ENCODE data around the gene EML5.
A peak's percentile ranks its signal among the peaks of the same experiment; 100 is the strongest.
"Not testable (repeated sequence)": the region's sequence is repeated elsewhere in the genome, so short reads cannot be mapped to it uniquely, and the experiment has no call there.

The EML5 gene

GRCh38 chr14:88799522-88799921, 6.8 kb upstream of the EML5 start:
- H3K27me3 ChIP-seq (ENCODE audit: control insufficient read depth, insufficient read depth, low read length), result peaks cover 6% of the 10 kb centered on the region
- no peaks in the 10 kb centered on the region for H3K4me1 ChIP-seq (ENCODE audit: control insufficient read depth, insufficient read depth, low read length)
- H3K4me3 ChIP-seq (ENCODE audit: low read depth, low read length), result no peak overlapping the region
- H3K9ac ChIP-seq (ENCODE audit: low read depth, low read length), result peak overlapping the region; percentile 1
- H3K9me3 ChIP-seq (ENCODE audit: control insufficient read depth, insufficient read depth, low read length), result no peaks in the 10 kb centered on the region
- H3K36me3 ChIP-seq (ENCODE audit: control insufficient read depth, insufficient read depth, low read length), result no peaks in the 10 kb centered on the region

- Histone ChIP-seq H3K36me3 (ENCODE audit: control insufficient read depth, insufficient read depth, low read length) (no peaks in the 10 kb centered on the region), H3K4me1 (ENCODE audit: control insufficient read depth, insufficient read depth, low read length) (no peaks in the 10 kb centered on the region), H3K9me3 (ENCODE audit: control insufficient read depth, insufficient read depth, low read length) (no peaks in the 10 kb centered on the region), H3K9ac (ENCODE audit: low read depth, low read length) (no peak overlapping the region), H3K27me3 (ENCODE audit: control insufficient read depth, insufficient read depth, low read length) (peaks cover 19% of the 10 kb centered on the region), H3K4me3 (ENCODE audit: low read depth, low read length) (no peak overlapping the region)
These were observed 5.4 kb upstream of the EML5 start for GRCh38 chr14:88798156-88798555.

GRCh38 chr14:88793259-88793625, 489 bp upstream of the EML5 start:
- H3K27me3 ChIP-seq (ENCODE audit: control insufficient read depth, insufficient read depth, low read length), result peaks cover 57% of the 10 kb centered on the region
- peaks cover 3% of the 10 kb centered on the region for H3K4me1 ChIP-seq (ENCODE audit: control insufficient read depth, insufficient read depth, low read length)
- peak overlapping the region; percentile 45 for H3K4me3 ChIP-seq (ENCODE audit: low read depth, low read length)
- H3K9me3 ChIP-seq (ENCODE audit: control insufficient read depth, insufficient read depth, low read length), result no peaks in the 10 kb centered on the region
- no peaks in the 10 kb centered on the region for H3K36me3 ChIP-seq (ENCODE audit: control insufficient read depth, insufficient read depth, low read length)
- H3K9ac ChIP-seq (ENCODE audit: low read depth, low read length), result no peak overlapping the region

GRCh38 chr14:88791629-88792472, 902 bp downstream of the EML5 start:
- peak overlapping the region; percentile 79 for H3K4me3 ChIP-seq (ENCODE audit: low read depth, low read length)
- H3K9ac ChIP-seq (ENCODE audit: low read depth, low read length), result no peak overlapping the region
- H3K9me3 ChIP-seq (ENCODE audit: control insufficient read depth, insufficient read depth, low read length), result no peaks in the 10 kb centered on the region
- peaks cover 57% of the 10 kb centered on the region for H3K27me3 ChIP-seq (ENCODE audit: control insufficient read depth, insufficient read depth, low read length)
- H3K36me3 ChIP-seq (ENCODE audit: control insufficient read depth, insufficient read depth, low read length), result no peaks in the 10 kb centered on the region
- H3K4me1 ChIP-seq (ENCODE audit: control insufficient read depth, insufficient read depth, low read length), result peaks cover 3% of the 10 kb centered on the region

- Histone ChIP-seq H3K36me3 (ENCODE audit: control insufficient read depth, insufficient read depth, low read length) (no peaks in the 10 kb centered on the region), H3K4me3 (ENCODE audit: low read depth, low read length) (no peak overlapping the region), H3K27me3 (ENCODE audit: control insufficient read depth, insufficient read depth, low read length) (peaks cover 57% of the 10 kb centered on the region), H3K9ac (ENCODE audit: low read depth, low read length) (no peak overlapping the region), H3K4me1 (ENCODE audit: control insufficient read depth, insufficient read depth, low read length) (peaks cover 3% of the 10 kb centered on the region), H3K9me3 (ENCODE audit: control insufficient read depth, insufficient read depth, low read length) (no peaks in the 10 kb centered on the region)
These were observed 1.5 kb downstream of the EML5 start for GRCh38 chr14:88791252-88791621.

- H3K36me3 ChIP-seq (ENCODE audit: control insufficient read depth, insufficient read depth, low read length), result no peaks in the 10 kb centered on the region
- H3K9ac ChIP-seq (ENCODE audit: low read depth, low read length), result no peak overlapping the region
- H3K4me1 ChIP-seq (ENCODE audit: control insufficient read depth, insufficient read depth, low read length), result peaks cover 3% of the 10 kb centered on the region
- H3K4me3 ChIP-seq (ENCODE audit: low read depth, low read length), result no peak overlapping the region
- no peaks in the 10 kb centered on the region for H3K9me3 ChIP-seq (ENCODE audit: control insufficient read depth, insufficient read depth, low read length)
- H3K27me3 ChIP-seq (ENCODE audit: control insufficient read depth, insufficient read depth, low read length), result peaks cover 57% of the 10 kb centered on the region
These were observed 2.1 kb downstream of the EML5 start for GRCh38 chr14:88790501-88791251.

- H3K4me1 ChIP-seq (ENCODE audit: control insufficient read depth, insufficient read depth, low read length); H3K9me3 ChIP-seq (ENCODE audit: control insufficient read depth, insufficient read depth, low read length); H3K36me3 ChIP-seq (ENCODE audit: control insufficient read depth, insufficient read depth, low read length); H3K9ac ChIP-seq (ENCODE audit: low read depth, low read length); H3K4me3 ChIP-seq (ENCODE audit: low read depth, low read length): not testable (repeated sequence)
- peaks cover 52% of the 10 kb centered on the region for H3K27me3 ChIP-seq (ENCODE audit: control insufficient read depth, insufficient read depth, low read length)
These were observed 3.2 kb downstream of the EML5 start for GRCh38 chr14:88789573-88789972.

GRCh38 chr14:88786715-88787114, 6.0 kb downstream of the EML5 start:
- no peaks in the 10 kb centered on the region for H3K36me3 ChIP-seq (ENCODE audit: control insufficient read depth, insufficient read depth, low read length)
- no peak overlapping the region for H3K4me3 ChIP-seq (ENCODE audit: low read depth, low read length)
- peaks cover 3% of the 10 kb centered on the region for H3K4me1 ChIP-seq (ENCODE audit: control insufficient read depth, insufficient read depth, low read length)
- H3K9ac ChIP-seq (ENCODE audit: low read depth, low read length), result no peak overlapping the region
- peaks cover 33% of the 10 kb centered on the region for H3K27me3 ChIP-seq (ENCODE audit: control insufficient read depth, insufficient read depth, low read length)
- H3K9me3 ChIP-seq (ENCODE audit: control insufficient read depth, insufficient read depth, low read length), result peaks cover 9% of the 10 kb centered on the region

GRCh38 chr14:88785911-88786310, 6.8 kb downstream of the EML5 start:
- Histone ChIP-seq H3K4me3 (ENCODE audit: low read depth, low read length) (no peak overlapping the region), H3K9me3 (ENCODE audit: control insufficient read depth, insufficient read depth, low read length) (peaks cover 9% of the 10 kb centered on the region), H3K4me1 (ENCODE audit: control insufficient read depth, insufficient read depth, low read length) (no peaks in the 10 kb centered on the region), H3K36me3 (ENCODE audit: control insufficient read depth, insufficient read depth, low read length) (no peaks in the 10 kb centered on the region), H3K9ac (ENCODE audit: low read depth, low read length) (no peak overlapping the region), H3K27me3 (ENCODE audit: control insufficient read depth, insufficient read depth, low read length) (peaks cover 25% of the 10 kb centered on the region)

GRCh38 chr14:88775532-88775931, 17.2 kb downstream of the EML5 start:
- no peak overlapping the region for H3K9ac ChIP-seq (ENCODE audit: low read depth, low read length)
- H3K36me3 ChIP-seq (ENCODE audit: control insufficient read depth, insufficient read depth, low read length), result no peaks in the 10 kb centered on the region
- no peaks in the 10 kb centered on the region for H3K27me3 ChIP-seq (ENCODE audit: control insufficient read depth, insufficient read depth, low read length)
- H3K4me1 ChIP-seq (ENCODE audit: control insufficient read depth, insufficient read depth, low read length), result no peaks in the 10 kb centered on the region
- H3K9me3 ChIP-seq (ENCODE audit: control insufficient read depth, insufficient read depth, low read length), result no peaks in the 10 kb centered on the region
- no peak overlapping the region for H3K4me3 ChIP-seq (ENCODE audit: low read depth, low read length)

GRCh38 chr14:88770736-88771135, 22.0 kb downstream of the EML5 start:
- peaks cover 7% of the 10 kb centered on the region for H3K9me3 ChIP-seq (ENCODE audit: control insufficient read depth, insufficient read depth, low read length)
- H3K4me3 ChIP-seq (ENCODE audit: low read depth, low read length), result no peak overlapping the region
- no peaks in the 10 kb centered on the region for H3K36me3 ChIP-seq (ENCODE audit: control insufficient read depth, insufficient read depth, low read length)

GRCh38 chr14:88765130-88765529, 27.6 kb downstream of the EML5 start:
- Histone ChIP-seq H3K4me3 (ENCODE audit: low read depth, low read length) (no peak overlapping the region), H3K4me1 (ENCODE audit: control insufficient read depth, insufficient read depth, low read length) (no peaks in the 10 kb centered on the region), H3K9me3 (ENCODE audit: control insufficient read depth, insufficient read depth, low read length) (peaks cover 7% of the 10 kb centered on the region), H3K9ac (ENCODE audit: low read depth, low read length) (no peak overlapping the region), H3K27me3 (ENCODE audit: control insufficient read depth, insufficient read depth, low read length) (no peaks in the 10 kb centered on the region), H3K36me3 (ENCODE audit: control insufficient read depth, insufficient read depth, low read length) (no peaks in the 10 kb centered on the region)

More at GRCh38 chr14:88770736-88771135, 22.0 kb downstream of the EML5 start:
- Histone ChIP-seq H3K27me3 (ENCODE audit: control insufficient read depth, insufficient read depth, low read length) (no peaks in the 10 kb centered on the region), H3K4me1 (ENCODE audit: control insufficient read depth, insufficient read depth, low read length) (no peaks in the 10 kb centered on the region), H3K9ac (ENCODE audit: low read depth, low read length) (no peak overlapping the region)

Measured in iPS-15b (cell line).